GM21381 (cell line): ENCODE measurements around the gene SMIM12.
A peak's percentile ranks its signal among the peaks of the same experiment; 100 is the strongest.

Source experiments
- ATAC-seq: cut with Tn5 transposase; IDR thresholded peaks from one replicate; pipeline ENCODE4 v1.9.1; 2021; ENCODE audit warnings: mild to moderate bottlenecking, moderate library complexity; ENCODE audit not compliant: unreplicated experiment

SMIM12 gene

DNA sequence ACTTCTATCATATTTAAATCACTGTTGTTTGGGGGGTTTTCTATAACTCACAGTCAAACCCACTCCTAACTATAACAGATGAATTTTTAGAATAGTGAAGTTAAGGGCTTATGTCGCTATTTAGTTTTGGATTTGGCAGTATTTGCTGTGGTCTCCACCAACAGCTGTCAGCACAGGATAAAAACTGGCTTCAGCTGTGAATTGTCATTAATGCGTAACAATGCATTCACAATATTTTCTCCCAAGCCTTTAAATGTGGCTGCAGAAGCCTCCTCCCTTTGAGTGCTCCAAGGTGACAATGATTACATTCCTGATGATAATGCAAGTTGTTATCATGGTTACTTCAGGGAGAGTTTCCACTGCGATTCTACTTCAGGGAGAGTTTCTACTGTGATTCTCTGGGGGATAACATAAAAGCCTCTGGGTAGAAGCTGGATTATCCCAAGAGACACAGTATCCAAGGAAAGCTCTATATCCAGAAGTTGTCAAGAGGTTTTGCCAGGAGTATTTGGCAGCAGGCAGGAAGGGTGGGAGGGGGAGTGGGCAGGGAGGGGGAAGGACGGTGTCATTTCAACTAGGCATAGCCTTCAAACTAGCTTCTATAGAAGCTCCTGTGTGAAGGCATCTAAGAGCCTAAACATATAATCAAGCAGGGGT is 14.9 kb upstream of the SMIM12 start:
- ATAC-seq: no peak

DNA sequence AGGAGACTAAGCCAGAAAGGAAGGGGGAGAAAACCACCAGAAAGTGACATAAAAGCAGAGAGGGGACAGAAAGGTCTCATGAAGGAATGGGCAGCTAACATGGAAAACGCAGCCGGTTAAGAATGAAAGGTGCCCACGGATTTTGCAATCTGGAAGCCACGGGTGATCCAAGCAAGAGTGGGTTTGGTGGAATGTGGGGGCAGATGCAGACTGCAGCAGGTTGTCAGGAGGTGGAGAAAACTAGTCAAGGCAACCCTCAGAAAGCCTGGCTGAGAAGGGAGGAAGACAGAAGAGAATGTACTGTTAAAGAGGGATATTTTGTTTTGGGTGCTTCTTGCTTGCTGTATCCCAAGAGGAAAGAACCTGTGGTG is 12.6 kb upstream of the SMIM12 start:
- no peak for ATAC-seq

DNA sequence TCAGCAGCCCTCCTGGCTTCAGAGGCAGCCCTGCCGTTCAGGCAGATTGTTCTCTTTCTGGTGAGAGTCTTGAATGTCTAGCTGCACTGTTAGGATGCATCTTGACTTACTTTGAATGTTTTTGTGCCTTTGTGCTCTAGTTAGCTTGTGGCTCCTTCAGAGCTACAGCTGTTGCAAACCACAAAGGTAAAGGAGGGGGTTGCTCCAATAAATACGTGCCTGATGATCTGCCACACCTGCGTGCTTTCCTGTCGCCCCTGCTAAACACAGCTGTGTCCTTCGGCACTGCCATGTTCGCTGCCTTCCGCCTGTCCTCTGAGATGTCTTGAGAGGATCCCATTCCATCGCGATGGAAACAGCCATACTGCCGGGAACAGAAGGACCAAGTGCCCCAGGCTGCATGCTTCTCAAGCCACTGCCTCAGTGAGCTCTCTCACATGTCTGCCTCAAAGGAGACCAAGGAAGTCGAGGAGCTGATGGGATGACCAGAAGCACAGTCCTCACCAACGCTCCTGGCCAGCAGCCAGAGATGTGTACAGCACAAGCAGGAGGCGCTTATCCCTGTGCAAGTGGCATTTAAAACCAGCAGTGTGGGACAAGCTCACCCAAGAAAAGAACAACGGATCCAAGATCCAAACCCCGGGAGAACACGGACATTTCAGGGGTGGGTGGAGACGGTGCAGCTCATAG is 12.0 kb upstream of the SMIM12 start:
- ATAC-seq: no peak

DNA sequence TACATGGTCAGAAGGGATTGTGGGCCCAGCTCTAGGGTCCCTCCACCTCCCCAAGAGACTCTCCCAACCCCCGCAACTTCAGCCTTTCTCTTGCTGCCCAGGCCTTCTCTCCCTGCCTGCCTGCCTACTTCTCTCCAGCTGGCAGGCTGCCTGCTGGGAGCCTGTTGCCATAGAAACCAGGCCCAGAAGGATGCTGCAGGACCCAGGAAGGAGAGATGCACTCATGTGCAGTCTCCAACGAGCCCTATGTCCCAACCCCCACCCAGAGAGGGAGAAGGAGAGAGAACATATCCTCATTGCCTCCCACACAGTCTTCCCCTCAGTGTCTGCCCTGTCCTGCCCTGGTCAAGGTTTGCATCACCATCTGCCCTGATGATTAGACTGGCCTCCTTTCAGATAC is 10.8 kb upstream of the SMIM12 start:
- ATAC-seq: no peak

DNA sequence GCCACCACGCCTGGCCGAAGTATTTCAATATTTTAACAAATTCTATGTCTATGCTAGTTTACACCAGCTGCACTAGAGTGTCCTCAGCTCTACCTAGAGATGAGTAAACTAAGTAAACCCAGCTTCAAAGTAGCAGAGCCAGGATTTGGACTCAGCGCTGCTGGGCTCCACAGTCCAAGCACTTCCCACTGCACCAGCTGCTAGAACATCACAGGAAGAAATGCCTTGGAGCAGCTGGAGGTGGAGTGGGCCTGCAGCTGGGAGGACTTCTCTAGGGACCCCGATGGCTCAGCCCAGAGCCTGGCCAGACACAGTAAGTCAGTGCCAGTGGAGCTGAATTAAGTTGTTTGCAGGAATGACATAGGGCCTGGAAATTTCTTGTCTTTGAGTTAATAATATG is 10.2 kb upstream of the SMIM12 start:
- no peak for ATAC-seq

DNA sequence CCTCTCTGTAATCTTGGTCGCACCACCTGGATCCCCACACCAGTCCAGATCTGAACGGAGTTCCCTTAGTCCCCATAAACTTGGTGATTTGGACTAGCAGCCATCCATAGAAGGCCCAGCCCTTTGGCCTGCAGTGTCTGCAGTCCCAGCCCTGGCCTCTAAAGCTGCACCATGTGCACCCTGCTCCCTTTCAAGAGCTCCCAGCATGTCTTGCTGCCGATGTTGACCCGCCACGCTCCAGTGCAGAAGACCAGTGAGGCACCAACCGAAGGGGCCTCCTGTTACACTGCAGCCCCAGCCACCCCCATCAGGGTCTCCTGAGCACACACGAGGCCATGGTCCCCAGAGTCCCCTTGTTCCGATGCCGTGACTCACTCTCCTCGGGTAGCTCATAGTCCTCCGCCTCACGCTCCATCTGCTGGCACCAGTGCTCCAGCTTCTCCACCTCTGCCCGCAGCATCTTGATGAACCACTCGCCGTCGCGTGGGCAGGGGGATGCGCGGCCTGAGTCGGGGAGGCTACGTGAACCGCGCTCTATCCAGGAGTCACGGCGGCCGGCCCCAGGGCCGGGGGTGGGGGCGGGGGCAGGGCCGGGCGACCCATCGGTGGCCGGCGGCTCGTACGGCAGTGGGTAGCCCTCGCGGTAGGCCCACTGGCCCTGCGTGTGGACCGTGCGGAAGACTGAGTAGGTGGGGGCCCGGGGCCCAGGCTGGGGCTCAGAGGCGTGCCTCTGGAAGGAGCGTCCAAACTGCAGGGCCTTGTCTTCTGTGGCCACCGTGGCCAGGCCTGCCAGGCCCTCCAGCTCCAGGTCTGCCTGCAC is 8.9 kb upstream of the SMIM12 start:
- no peak for ATAC-seq

DNA sequence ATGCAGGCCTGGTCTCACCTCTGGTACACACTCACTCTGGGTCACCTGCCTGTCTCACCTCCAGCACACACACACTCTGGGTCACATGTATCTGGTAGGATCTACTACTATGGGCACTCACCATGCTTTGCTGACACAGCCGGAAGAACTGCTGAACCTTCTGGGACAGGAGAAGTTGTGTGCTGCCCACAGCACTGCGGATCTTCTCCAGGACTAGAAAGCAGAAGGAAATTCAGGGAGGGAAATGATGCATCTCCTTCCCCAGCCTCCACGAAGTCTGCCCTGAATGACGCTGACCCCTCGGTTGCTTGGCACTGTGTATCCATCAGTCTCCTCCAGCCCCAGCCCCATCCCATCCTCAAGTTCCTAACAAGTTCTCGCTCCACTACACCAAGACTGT is 7.9 kb upstream of the SMIM12 start:
- no peak for ATAC-seq

DNA sequence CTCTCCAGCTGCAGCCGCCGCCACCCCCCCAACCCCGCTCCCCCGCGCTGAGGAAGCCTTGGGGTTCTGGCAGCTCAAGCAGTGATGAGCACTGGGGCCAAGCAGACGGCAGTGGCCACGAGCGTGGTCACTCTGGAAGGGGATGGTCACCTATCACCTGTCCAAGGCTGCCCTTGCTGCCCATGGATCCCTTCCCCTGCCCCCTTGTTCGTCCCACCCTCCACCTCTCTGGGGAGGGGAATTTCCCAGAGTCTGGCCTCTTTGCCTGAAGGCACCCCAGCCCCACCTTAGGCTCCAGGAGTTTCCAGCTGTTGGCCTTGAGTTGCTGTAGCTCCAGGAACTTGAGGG is 7.2 kb upstream of the SMIM12 start:
- ATAC-seq: no peak

DNA sequence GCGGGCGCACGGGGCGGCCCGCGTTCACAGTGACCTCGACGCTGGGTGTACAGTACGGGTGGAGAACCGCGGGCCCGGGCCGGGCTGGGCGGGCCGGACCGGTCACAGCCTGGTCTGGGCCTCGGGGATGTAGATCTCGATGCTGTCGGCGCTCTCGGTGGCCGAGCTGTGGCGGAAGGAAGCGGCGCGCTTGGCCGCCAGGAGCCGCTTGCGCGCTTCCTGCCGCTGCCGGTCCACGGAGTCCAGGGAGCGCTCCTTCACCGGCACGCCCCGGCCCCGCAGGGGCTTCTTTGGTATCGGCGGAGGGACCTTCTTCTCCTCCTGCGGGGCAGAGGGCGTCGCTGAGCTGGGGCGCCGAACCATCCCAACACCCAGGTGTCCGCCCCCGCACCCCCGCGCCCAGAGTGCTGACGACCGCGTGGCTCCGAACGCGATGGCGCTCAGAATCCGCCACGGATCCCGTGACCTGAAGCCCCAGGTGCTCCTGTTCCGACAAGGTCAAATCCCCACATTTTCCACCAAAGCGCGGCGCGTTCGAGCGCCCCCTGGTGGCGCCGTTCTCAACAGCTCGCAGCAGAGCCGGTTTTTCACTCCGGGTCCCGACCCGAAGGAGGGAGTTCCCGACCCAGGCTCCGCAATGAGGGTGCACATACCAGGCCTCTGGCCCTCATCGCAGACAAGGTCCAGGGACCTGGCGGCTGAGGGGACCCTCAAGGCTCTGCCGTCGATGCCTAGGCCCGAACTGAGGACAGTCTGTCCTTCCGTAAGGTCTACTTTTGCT is 6.6 kb upstream of the SMIM12 start:
- no peak for ATAC-seq

DNA sequence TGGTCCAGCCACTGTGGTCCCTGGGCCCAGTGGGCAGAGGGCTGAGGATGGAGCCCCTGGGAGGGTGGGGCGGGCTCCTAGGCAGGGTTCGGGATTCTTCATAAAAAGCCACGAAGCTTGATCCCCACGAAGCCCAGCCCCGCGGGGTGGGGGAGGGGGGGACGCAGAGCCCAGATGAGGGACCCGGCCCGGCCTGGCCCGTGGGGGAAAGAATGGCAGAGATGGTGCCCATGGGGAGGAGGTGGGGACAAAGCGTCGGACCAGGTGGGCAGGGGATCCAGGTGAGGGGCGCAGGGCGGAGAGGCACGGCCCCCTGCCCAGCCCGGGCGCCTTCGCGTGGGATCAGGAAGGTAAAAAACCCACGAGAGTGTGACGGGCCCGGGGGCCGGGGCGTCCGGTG is 6.0 kb upstream of the SMIM12 start:
- no peak for ATAC-seq

DNA sequence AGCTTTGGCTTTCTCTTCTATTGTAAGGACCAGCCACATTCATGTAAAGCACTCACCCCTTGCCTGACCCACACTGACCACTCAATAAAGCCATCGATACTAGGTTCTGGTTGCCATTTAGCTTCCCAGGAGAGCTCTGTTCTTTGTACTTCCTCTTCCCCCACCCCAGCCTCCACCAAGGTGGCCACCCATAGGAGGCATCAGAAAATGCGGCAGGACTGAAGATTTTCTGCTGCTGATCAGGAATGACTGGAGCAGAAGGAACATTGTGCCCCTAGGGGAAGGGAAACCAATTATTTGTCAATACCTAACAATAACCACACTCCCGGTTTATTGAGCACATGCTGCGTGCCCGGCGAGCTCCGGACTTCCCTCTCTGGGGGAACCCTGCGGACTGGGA is 5.2 kb upstream of the SMIM12 start:
- ATAC-seq: no peak

DNA sequence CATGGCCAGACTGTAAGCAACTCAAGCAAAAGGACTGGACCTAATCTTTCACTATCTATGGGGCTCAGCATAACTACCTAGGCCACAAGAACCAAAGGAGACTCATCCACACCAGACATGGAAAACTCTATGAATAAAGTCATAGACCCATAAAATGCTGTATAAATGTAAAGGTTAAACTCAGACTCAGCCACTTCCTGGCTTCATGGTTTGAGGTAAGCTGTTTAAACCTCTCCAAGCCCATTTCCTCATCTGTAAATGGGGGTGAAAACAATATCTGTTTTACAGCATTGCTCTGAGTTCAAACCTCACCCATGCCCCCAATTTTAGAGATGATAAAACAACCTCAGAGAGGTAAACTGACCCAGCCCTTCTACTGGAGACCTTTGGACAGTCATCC is 4.0 kb upstream of the SMIM12 start:
- no peak for ATAC-seq

DNA sequence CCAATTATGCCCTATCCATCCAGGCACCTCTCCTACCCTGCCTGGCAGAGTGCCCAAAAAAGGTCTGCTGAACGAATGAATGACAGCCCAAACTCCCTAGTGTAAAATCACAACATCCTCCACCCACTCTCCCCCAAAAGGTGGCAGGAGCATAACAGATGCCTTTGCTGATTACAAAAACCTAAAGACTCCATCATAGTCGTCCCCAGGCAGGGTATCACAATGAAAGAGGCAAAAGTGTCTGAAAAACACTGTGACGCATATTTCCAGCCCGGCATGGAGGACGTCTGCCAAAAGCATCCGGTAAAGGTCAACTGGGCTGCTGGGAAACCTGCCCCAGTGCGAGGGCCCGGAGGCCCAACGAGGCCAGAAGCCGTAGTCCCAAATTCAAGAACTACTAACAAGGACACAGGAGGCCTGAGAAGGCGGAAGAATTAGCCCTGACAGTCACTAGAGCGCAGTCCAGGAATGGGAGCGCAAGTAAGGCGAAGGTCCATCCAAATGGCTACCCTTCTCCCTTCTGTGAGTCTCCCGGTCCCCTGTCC is 576 bp downstream of the SMIM12 start:
- peak; percentile 13 for ATAC-seq

DNA sequence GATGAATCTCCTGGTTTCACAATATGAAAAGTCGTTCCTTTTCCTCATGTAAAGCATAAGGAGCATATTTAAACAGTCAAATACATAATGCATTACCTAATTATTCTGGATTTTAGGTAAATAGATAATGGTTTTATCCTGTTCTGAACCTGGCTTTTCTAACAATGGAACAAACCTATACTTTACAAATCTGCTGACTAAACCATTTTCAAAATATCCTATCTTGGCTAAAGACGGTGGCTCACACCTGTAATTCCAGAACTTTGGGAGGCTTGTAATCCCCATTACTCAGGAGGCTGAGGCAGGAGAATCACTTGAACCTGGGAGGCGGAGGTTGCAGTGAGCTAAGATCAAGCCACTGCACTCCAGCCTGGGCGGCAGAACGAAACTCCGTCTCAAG is 2.9 kb downstream of the SMIM12 start:
- ATAC-seq: no peak

DNA sequence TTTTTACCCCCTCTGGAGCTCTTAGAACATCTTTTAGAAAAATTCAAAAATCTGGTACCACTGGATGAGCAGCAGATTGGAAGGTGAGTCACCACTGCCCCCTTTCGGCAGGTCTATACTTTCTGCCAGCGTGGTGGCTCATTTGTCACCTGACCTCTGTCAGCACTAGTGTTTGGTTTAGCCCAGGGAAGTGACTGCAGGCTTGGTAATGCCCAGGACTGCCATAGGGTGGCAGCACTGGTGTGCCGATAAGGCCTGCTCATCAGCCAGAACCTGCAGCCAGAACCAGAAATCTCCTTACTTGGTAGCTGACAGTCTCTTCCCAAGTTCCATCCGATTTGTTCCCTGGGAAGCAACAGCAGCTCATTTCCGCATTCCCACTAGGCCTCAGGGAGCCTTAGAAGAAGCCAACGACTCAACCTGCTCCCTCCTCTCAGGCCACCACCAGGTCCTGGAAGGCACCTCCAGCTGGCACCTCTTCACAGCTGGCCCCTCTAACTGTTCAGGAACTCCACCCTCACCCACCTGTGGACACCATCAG is 6.8 kb downstream of the SMIM12 start:
- ATAC-seq: peak; percentile 98

DNA sequence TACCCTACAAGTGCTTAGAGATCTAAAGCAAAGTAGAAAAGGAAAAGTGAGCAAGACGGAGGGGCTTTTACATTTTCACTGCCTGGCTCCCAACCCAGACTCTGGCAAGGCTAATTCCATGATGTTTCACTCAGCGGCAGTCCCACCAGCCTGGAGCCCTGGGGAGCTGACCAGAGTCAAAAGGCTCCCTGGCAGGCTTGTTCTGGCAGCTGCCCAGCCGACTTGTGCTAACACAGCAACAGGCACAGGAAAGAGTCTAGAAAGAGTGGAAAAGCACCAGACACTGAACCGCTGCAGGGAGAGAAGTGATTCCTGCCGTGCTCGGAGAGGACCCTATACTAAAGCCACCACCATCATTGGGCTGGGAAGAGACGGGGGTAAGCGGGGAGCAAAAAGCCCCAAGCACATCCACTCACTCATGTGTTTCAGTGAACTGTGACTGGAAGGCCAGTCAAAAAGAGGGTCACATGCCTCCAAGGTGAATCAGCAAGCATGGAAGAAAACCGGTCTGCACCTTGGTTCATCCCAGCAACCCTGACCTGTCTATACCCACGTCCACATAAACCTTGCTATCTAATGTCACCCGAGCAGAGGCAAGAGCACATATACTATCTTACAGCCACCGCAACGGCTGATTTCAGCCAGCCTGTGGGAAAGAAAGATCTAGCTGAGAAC is 8.0 kb downstream of the SMIM12 start:
- no peak for ATAC-seq

DNA sequence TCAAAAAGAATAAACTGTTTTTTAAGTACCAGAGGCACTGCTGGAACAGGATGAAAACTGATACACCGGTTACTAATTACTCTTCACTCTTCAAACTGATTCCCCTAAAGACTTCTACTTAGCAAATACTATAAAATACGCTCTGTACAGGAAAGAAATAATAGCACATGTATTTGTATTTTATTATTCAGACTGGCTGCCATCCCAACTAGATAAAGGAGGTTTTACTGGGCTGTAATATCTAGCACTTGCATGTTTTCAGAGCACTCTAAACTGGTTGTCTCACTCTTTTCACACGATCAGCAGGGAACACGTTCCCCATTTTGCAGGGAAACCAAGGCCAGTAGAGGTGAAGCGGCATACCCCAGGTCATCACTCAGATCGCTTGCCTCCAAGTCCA is 9.2 kb downstream of the SMIM12 start:
- ATAC-seq: no peak

DNA sequence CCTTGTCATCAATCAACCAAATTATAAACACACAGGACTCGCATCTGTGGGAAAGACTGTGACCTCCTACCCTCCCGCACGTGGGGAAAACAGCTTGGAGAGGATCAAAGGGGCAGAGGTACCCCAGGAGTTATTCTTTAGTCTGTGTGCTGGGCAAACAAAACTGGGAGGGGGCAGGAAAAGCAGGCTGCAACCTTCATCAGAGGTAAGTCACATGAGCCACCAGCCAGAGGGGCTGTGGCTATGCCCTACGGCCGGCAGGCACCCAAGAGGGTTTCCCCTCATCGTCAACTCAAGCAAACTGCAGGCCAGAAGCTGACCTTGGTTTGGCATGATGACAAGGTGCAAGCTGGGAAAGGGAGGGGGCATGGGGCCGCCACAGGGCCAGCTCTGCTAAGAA is 12.5 kb downstream of the SMIM12 start:
- ATAC-seq: no peak

DNA sequence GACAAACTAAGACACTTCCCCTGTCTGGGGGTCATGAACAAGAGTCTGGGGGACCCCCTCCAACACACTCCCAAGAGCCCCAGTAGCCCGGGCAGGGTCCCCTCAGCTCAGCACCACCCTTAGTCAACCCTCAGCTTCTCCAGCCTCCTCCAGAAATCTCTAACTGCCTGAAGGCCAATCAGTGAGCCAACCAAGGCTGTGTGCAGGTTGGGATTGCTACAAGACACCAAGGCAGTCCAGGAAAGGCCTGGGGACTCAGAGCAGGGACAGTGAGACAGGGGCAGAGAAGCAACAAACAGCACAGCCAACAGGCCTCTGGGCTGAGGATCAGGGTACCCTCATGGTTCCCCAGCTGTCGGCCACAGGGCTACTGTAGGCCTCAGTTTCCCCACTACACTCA is 13.3 kb downstream of the SMIM12 start:
- ATAC-seq: no peak

DNA sequence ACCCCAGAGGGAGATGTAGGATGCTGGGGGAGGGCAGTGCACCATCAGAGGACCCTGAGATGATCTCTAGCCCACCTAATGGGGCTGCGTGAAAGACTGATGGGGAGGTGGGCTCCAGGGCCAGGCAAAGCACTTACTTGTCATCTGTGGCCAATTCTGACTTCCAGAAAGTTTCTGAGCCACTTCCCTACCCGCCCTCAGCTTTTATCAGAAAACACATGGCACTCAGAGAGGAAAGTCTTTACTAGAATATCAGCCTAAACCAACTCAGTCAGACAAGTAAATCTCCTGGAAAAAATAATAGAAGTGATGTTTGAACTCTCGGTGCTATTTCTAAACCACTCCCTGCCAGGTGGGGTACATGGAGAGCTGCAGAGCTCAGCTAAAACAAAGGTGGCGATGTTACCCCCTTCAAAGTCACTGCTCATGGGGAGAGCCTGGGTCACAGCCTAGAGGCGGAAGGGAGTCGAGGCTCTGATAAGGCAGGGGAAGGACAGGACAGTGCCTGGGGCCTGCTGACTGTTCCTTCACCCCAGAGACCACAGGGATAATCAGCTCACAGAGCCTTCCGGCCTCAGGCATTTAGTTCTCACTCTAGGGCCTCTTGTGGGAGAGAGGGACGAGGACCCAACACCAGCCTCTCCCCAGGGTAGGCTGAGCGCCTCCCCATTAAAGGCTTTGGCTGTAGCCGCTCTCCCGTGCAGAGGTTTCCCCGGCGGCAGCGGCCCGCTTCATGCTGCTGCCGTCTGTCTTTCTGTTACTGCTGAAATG is 14.2 kb downstream of the SMIM12 start:
- ATAC-seq: no peak
